K562 (cell line): ENCODE measurements around the gene MICU1. TPM values are rescaled to one million over a fixed set of nuclear protein-coding genes. Genes with fewer than 3 reads are reported as not detected.

Source experiments
- ATAC-seq: fragments of 200-7000 bp; cut with Tn5 transposase; 3 replicates; pipeline ENCODE4 v1.9.1; 2020; ENCODE audit warnings: moderate library complexity
- BruUV-seq: library from RNA; stranded (reverse); fragments of 400-500 nt; replicated peaks from 2 replicates; lab custom pipeline; 2021; lab: Mats Ljungman, UMichigan
- CTCF ChIA-PET: fragments of 300-600 bp; formaldehyde crosslinking; extraction: SDS; loops from one replicate; lab custom pipeline; 2021; ENCODE audit warnings: low intra/inter-chr PET ratio; lab: Yijun Ruan, JAX
- POLR2A ChIA-PET: fragments of 300-600, 350-650 bp; sonication (Branson Sonifier 250); formaldehyde crosslinking; extraction: SDS; loops from one replicate; lab custom pipeline; 2021; ENCODE audit warnings: antibody characterized with exemption, inconsistent platforms; lab: Yijun Ruan, JAX
- DNase-seq, 4 experiments: peaks; one replicate each; pipeline versions ENCODE4 v3.0.0 to v3.0.0-alpha.2; 2011 to 2018; ENCODE audit warnings: low spot score in 3 of 4, mixed read lengths in 3 of 4; ENCODE audit errors: extremely low read depth in 1 of 4
- FAIRE-seq: peaks from 2 replicates; lab custom pipeline; 2011; peaks lifted over from hg19 to GRCh38; lab: Jason Lieb, UNC
- H2AFZ ChIP-seq: 2 replicates; pipeline ENCODE4 v1.6.0; 2011; ENCODE audit warnings: low read depth, low read length, control low read depth, inconsistent platforms
- H3K27ac ChIP-seq: fragments of 200-600 bp; 3 replicates; pipeline ENCODE4 v1.8.0; 2011; ENCODE audit warnings: low read depth, mild to moderate bottlenecking, control low read depth, inconsistent platforms, low read length, moderate library complexity, mixed read lengths; ENCODE audit errors: extremely low read depth
- H3K27me3 ChIP-seq, 2 experiments: fragments of 300-600 bp in 1 of 2; 2 replicates in 1 of 2; 3 replicates in 1 of 2; pipeline versions ENCODE4 v1.6.0 to v1.8.0; 2011; ENCODE audit warnings: inconsistent platforms in 2 of 2, low read length in 2 of 2, mild to moderate bottlenecking in 1 of 2, mixed read lengths in 1 of 2, moderate library complexity in 1 of 2; ENCODE audit not compliant: control insufficient read depth in 2 of 2, insufficient read depth in 2 of 2
- H3K36me3 ChIP-seq: fragments of 300-600 bp; 3 replicates; pipeline ENCODE4 v1.8.0; 2011; ENCODE audit warnings: mild to moderate bottlenecking, low read length, inconsistent platforms; ENCODE audit not compliant: control insufficient read depth, insufficient read depth
- H3K4me1 ChIP-seq, 2 experiments: fragments of 200-600 bp in 1 of 2; replicated peaks in 1 of 2; 2 replicates in 1 of 2; 3 replicates in 1 of 2; pipeline versions ENCODE4 v1.5.1 to v1.8.0; 2011; ENCODE audit warnings: inconsistent platforms in 2 of 2, low read length in 2 of 2, mild to moderate bottlenecking in 1 of 2, mixed read lengths in 1 of 2, moderate library complexity in 1 of 2; ENCODE audit not compliant: control insufficient read depth in 2 of 2, insufficient read depth in 2 of 2
- H3K4me2 ChIP-seq: 2 replicates; pipeline ENCODE4 v1.6.1; 2011; ENCODE audit warnings: low read length, control low read depth, inconsistent platforms, mixed read lengths; ENCODE audit not compliant: insufficient read depth
- H3K4me3 ChIP-seq: fragments of 200-600 bp; sonication (generic), shearing (Covaris generic); 2 replicates; pipeline ENCODE4 v1.5.1; 2016; ENCODE audit warnings: control low read depth, inconsistent platforms
- H3K79me2 ChIP-seq: fragments of 200-600 bp; 3 replicates; pipeline ENCODE4 v1.8.0; 2011; ENCODE audit warnings: low read length, inconsistent platforms; ENCODE audit not compliant: control insufficient read depth, insufficient read depth
- H3K9ac ChIP-seq, 2 experiments: 2 replicates each; pipeline versions ENCODE4 v1.6.0 to v1.6.1; 2011; ENCODE audit warnings: low read depth in 2 of 2, low read length in 2 of 2, control low read depth in 1 of 2, inconsistent platforms in 1 of 2, mild to moderate bottlenecking in 1 of 2, mixed read lengths in 1 of 2; ENCODE audit not compliant: insufficient read depth in 1 of 2
- H3K9me1 ChIP-seq: one replicate; pipeline ENCODE4 v1.6.0; 2011; ENCODE audit warnings: inconsistent platforms, mild to moderate bottlenecking, low read length, moderate library complexity; ENCODE audit not compliant: control insufficient read depth, insufficient read depth
- H3K9me3 ChIP-seq: replicated peaks from 2 replicates; pipeline ENCODE4 v1.5.1; 2011; ENCODE audit warnings: low read depth, low read length, inconsistent platforms; ENCODE audit not compliant: control insufficient read depth, insufficient read depth
- H4K20me1 ChIP-seq: replicated peaks from 2 replicates; pipeline ENCODE4 v1.6.1; 2011; ENCODE audit warnings: low read length, inconsistent platforms, mixed read lengths; ENCODE audit not compliant: control insufficient read depth, insufficient read depth
- ATF4 ChIP-seq: fragments of 450-650 bp; formaldehyde crosslinking; IDR thresholded peaks from 2 replicates; pipeline ENCODE4 v1.4.0; 2022; ENCODE audit warnings: mild to moderate bottlenecking, moderate library complexity
- BCOR ChIP-seq: fragments of 450-650 bp; IDR thresholded peaks from 2 replicates; pipeline ENCODE4 v1.6.1; 2016
- ESRRA ChIP-seq: fragments of 450-650 bp; IDR thresholded peaks from 2 replicates; pipeline ENCODE4 v1.6.1; 2014; ENCODE audit warnings: low read depth, mild to moderate bottlenecking, moderate library complexity, borderline replicate concordance
- ETV1 ChIP-seq: fragments of 450-650 bp; conservative IDR thresholded peaks from 2 replicates; pipeline ENCODE4 v1.6.1; 2016; ENCODE audit warnings: missing genetic modification characterization, control low read depth, low read depth, missing compliant biosample characterization
- HNRNPK ChIP-seq: fragments of 200-400 bp; formaldehyde crosslinking; IDR thresholded peaks from one replicate; pipeline ENCODE4 v1.6.1; 2018; ENCODE audit warnings: mild to moderate bottlenecking, low read depth, low read length; ENCODE audit not compliant: poor library complexity, severe bottlenecking
- NCOR1 ChIP-seq: fragments of 450-650 bp; IDR thresholded peaks from 2 replicates; pipeline ENCODE4 v1.6.1; 2016; ENCODE audit warnings: mild to moderate bottlenecking, moderate library complexity
- ZFX ChIP-seq: sonication (generic); formaldehyde crosslinking; IDR thresholded peaks from 2 replicates; pipeline ENCODE4 v1.8.0; 2022; ENCODE audit warnings: mild to moderate bottlenecking, missing genetic modification reagents, moderate library complexity
- ZNF408 ChIP-seq: fragments of 250-450 bp; sonication (Bioruptor Pico); IDR thresholded peaks from 2 replicates; pipeline ENCODE4 v1.4.0; 2020; ENCODE audit warnings: low read depth, mild to moderate bottlenecking, moderate library complexity
- ZNF584 ChIP-seq: fragments of 200-800 bp; sonication (Bioruptor generic); IDR thresholded peaks from 2 replicates; pipeline ENCODE4 v1.6.1; 2016; ENCODE audit warnings: low read depth, mild to moderate bottlenecking, missing genetic modification characterization, missing compliant biosample characterization
- ZNF609 ChIP-seq: sonication (generic); formaldehyde crosslinking; IDR thresholded peaks from 2 replicates; pipeline ENCODE4 v1.8.1; 2023; ENCODE audit warnings: missing genetic modification reagents, mild to moderate bottlenecking, borderline replicate concordance
- ZNF644 ChIP-seq: fragments of 200-800 bp; sonication (Bioruptor generic); IDR thresholded peaks from 2 replicates; pipeline ENCODE4 v1.6.1; 2016; ENCODE audit warnings: low read depth, missing genetic modification characterization, missing compliant biosample characterization
- WGBS: fragments of 100-300 bp; shearing (Covaris generic); methylation state at CpG from one replicate; pipeline ENCODE4 v1.1.6; 2016; ENCODE audit warnings: low coverage, mixed read lengths; ENCODE audit not compliant: insufficient coverage; ENCODE audit errors: missing lambda C conversion rate; 5-methylcytosine and 5-hydroxymethylcytosine counted together
- in situ Hi-C: fragments of 300-500 bp; cut with MboI; formaldehyde crosslinking; loops from 4 replicates; pipeline ENCODE4 v1.15.0; 2018; ENCODE audit warnings: inconsistent platforms, mixed read lengths
- intact Hi-C: fragments of 100-400 bp; cut with micrococcal nuclease; formaldehyde crosslinking; loops from 2 replicates; pipeline ENCODE4 v1.14.2; 2022
- polyA plus RNA-seq, 8 experiments: library from polyadenylated mRNA; depleted of rRNA in 4 of 8; stranded (reverse) in 5 of 8; unstranded in 3 of 8; fragments of >200 nt; fragmentation: Nextera tagmentation in 2 of 8; fragmentation: Illumina TruSeq in 1 of 8; extraction: Ambion mirVana in 2 of 8; extraction: Trizol in 1 of 8; gene quantifications; 2 replicates each; pipeline versions ENCODE4 v1.2.1 to v1.2.3, GENCODE V29; 2011 to 2014; ENCODE audit warnings: inconsistent platforms in 1 of 8, missing spikeins in 1 of 8
- total RNA-seq, 7 experiments: library from RNA; depleted of rRNA in 6 of 7; stranded (reverse); fragments of >200 nt in 6 of 7; fragmentation: Illumina TruSeq in 2 of 7; extraction: Trizol in 2 of 7; gene quantifications; 2 replicates each; pipeline versions ENCODE4 v1.2.1 to v1.2.3, GENCODE V29; 2011 to 2021; ENCODE audit warnings: low replicate concordance in 1 of 7

The MICU1 gene
- total and polyA plus RNA-seq, 9 of the 15 experiments (the other 6 are each of a cell fraction or from before 2014, with no cell fraction given), result 29.3 to 76.8 (median 48.4) TPM

GRCh38 chr10:72616716-72617115, 9.2 kb downstream of the MICU1 start:
- H3K27me3 ChIP-seq, result no peaks in the 10 kb centered on the region
- no peak overlapping the region for H3K4me2 ChIP-seq
- ChIA-PET POLR2A (interaction anchor here (0.8 to 1.3 kb wide), 3 partner anchors 8 to 32 kb away, joined by 4 to 7 read pairs (median 4); partner anchors contain the start of gene MICU1), CTCF (no interaction called here)
- no peak overlapping the region for H3K9ac ChIP-seq
- 0 out of 3 replicates have a peak, but pooled peaks cover 3% of the 10 kb centered on the region for H3K36me3 ChIP-seq
- ATAC-seq, result no peak
- H3K4me3 ChIP-seq, result no peak overlapping the region
- no peak for FAIRE-seq
- TSS peak; percentile 12 for BruUV-seq
- peaks cover 42% of the 10 kb centered on the region for H3K79me2 ChIP-seq
- TF ChIP-seq ZNF408 (CRISPR knock-in tag) (no peak), ATF4 (CRISPR knock-in tag) (no peak), ETV1 (tag) (no peak), ESRRA (no peak), ZNF584 (CRISPR knock-in tag) (no peak), BCOR (no peak), ZNF609 (CRISPR knock-in tag) (no peak), ZFX (no peak), ZNF644 (no peak), NCOR1 (no peak), HNRNPK (no peak)
- WGBS, result 65% methylated on average over 1 of the region's 1 CpG
- no peak overlapping the region for H2AFZ ChIP-seq
- H3K9me3 ChIP-seq, result no peaks in the 10 kb centered on the region
- H3K4me1 ChIP-seq, result peaks cover under 1 to 3% of the 10 kb centered on the region in 2 experiments; a peak in 1 of 5 replicates
- in situ Hi-C loops, result no loop called here
- H3K9me1 ChIP-seq, result no peaks in the 10 kb centered on the region
- no peak for DNase-seq
- intact Hi-C loops, result no loop called here
- H3K27ac ChIP-seq, result no peak overlapping the region
- no peaks in the 10 kb centered on the region; the same call in 1 of the 2 replicates for H4K20me1 ChIP-seq
